ENCODE results near the gene SH2B2. TPM values are rescaled to one million over a fixed set of nuclear protein-coding genes. Genes with fewer than 3 reads are reported as not detected.

The SH2B2 gene
- total RNA-seq, 1 donor from 2014 or later, result 8.8 TPM

GRCh38 chr7:102258073-102258748 lies 28.5 kb upstream of the SH2B2 start:
- TF ChIP-seq POLR2AphosphoS5 (IDR thresholded peaks at IDR 0.05; ENCODE audit: insufficient read depth in 1 of 2, low read depth in 1 of 2) (no peak), POLR2A (IDR thresholded peaks at IDR 0.05) (no peak), CTCF (IDR thresholded peaks at IDR 0.05) (no peak)
- intact Hi-C loops (cut with DNase I), result no loop called here
- no peak for DNase-seq (ENCODE audit: extremely low spot score in 2 of 2)
- Histone ChIP-seq H3K4me1 (no peaks in the 10 kb centered on the region), H3K9me3 (no peaks in the 10 kb centered on the region), H3K27me3 (no peaks in the 10 kb centered on the region), H3K4me3 (no peak overlapping the region), H3K36me3 (no peaks in the 10 kb centered on the region), H3K27ac (no peak overlapping the region)

- H3K4me3 ChIP-seq, result no peak overlapping the region
- H3K4me1 ChIP-seq, result no peaks in the 10 kb centered on the region
- intact Hi-C loops (cut with DNase I), result no loop called here
- H3K27ac ChIP-seq, result no peak overlapping the region
- TF ChIP-seq POLR2A (IDR thresholded peaks at IDR 0.05) (no peak), POLR2AphosphoS5 (IDR thresholded peaks at IDR 0.05; ENCODE audit: insufficient read depth in 1 of 2, low read depth in 1 of 2) (no peak), CTCF (IDR thresholded peaks at IDR 0.05) (no peak)
- no peak for DNase-seq (ENCODE audit: extremely low spot score in 2 of 2)
- H3K36me3 ChIP-seq, result no peaks in the 10 kb centered on the region
- no peaks in the 10 kb centered on the region for H3K27me3 ChIP-seq
- H3K9me3 ChIP-seq, result no peaks in the 10 kb centered on the region
Observed at GRCh38 chr7:102258749-102259107, 27.9 kb upstream of the SH2B2 start.

- Histone ChIP-seq H3K27me3 (no peaks in the 10 kb centered on the region), H3K27ac (no peak overlapping the region), H3K9me3 (no peaks in the 10 kb centered on the region), H3K4me3 (no peak overlapping the region), H3K4me1 (no peaks in the 10 kb centered on the region), H3K36me3 (no peaks in the 10 kb centered on the region)
- TF ChIP-seq CTCF (IDR thresholded peaks at IDR 0.05) (no peak), POLR2AphosphoS5 (IDR thresholded peaks at IDR 0.05; ENCODE audit: insufficient read depth in 1 of 2, low read depth in 1 of 2) (no peak), POLR2A (IDR thresholded peaks at IDR 0.05) (no peak)
- intact Hi-C loops (cut with DNase I), result no loop called here
- no peak for DNase-seq (ENCODE audit: extremely low spot score in 2 of 2)
Observed at GRCh38 chr7:102260856-102261255, 25.8 kb upstream of the SH2B2 start.

GRCh38 chr7:102261451-102261850 lies 25.2 kb upstream of the SH2B2 start:
- Histone ChIP-seq H3K9me3 (no peaks in the 10 kb centered on the region), H3K36me3 (no peaks in the 10 kb centered on the region), H3K4me1 (no peaks in the 10 kb centered on the region), H3K27ac (no peak overlapping the region), H3K4me3 (no peak overlapping the region), H3K27me3 (no peaks in the 10 kb centered on the region)
- no peak for TF ChIP-seq CTCF (IDR thresholded peaks at IDR 0.05)
- TF ChIP-seq POLR2AphosphoS5 (IDR thresholded peaks at IDR 0.05; ENCODE audit: insufficient read depth in 1 of 2, low read depth in 1 of 2), result no peak
- no peak for TF ChIP-seq POLR2A (IDR thresholded peaks at IDR 0.05)
- intact Hi-C loops (cut with DNase I), result no loop called here
- no peak for DNase-seq (ENCODE audit: extremely low spot score in 2 of 2)

- DNase-seq (ENCODE audit: extremely low spot score in 2 of 2), result no peak
- no peaks in the 10 kb centered on the region for H3K9me3 ChIP-seq
- H3K27ac ChIP-seq, result no peak overlapping the region
- H3K4me1 ChIP-seq, result no peaks in the 10 kb centered on the region
- no peak for TF ChIP-seq CTCF (IDR thresholded peaks at IDR 0.05)
- TF ChIP-seq POLR2A (IDR thresholded peaks at IDR 0.05), result no peak
- no peak for TF ChIP-seq POLR2AphosphoS5 (IDR thresholded peaks at IDR 0.05; ENCODE audit: insufficient read depth in 1 of 2, low read depth in 1 of 2)
- H3K4me3 ChIP-seq, result no peak overlapping the region
- no peaks in the 10 kb centered on the region for H3K27me3 ChIP-seq
- H3K36me3 ChIP-seq, result no peaks in the 10 kb centered on the region
- intact Hi-C loops (cut with DNase I), result no loop called here
Observed at GRCh38 chr7:102262546-102262945, 24.1 kb upstream of the SH2B2 start.
